ENCODE data around the gene RTL10. TPM values are rescaled to one million over a fixed set of nuclear protein-coding genes. Genes with fewer than 3 reads are reported as not detected.

The RTL10 gene
- total and polyA plus RNA-seq, 2 donors from 2014 or later, result 8.8 to 16.7 TPM

DNA sequence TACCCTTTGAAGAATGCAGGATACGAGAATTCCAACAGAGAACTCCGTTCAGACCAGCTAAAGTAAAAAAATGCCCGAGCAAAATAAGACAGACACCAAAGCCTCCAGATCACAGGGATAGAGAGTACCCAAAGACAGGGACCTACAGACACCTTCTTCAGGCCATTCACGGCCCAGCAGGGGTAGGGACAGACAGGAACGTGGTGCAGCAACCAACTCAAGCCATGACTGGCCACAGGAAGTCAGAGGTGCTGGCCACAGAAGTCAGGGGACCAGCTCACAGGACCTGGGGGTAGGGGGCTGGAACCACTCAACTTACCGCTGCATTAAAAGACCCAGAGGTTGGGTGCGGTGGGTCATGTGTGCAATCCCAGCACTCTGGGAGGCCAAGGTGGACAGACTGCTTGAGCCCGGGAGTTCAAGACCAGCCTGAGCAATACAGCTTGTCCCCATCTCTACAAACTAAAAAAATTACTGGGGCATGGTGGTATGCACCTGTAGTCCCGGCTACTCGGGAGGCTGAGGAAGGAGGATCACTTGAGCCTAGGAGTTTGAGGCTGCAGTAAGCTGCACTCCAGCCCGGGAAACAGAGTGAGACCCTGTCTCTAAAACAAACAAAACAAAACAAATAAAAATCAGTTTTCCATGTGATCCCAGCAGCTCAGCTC is 47.0 kb upstream of the RTL10 start:
- Histone ChIP-seq H3K9me3 (ENCODE audit: control insufficient read depth in 2 of 3, insufficient read depth in 1 of 3, low read length in 3 of 3) (no peaks in the 10 kb centered on the region), H3K9ac (ENCODE audit: low read length in 3 of 3) (no peak overlapping the region), H3K4me3 (ENCODE audit: low read length in 3 of 3) (no peak overlapping the region), H3K27ac (ENCODE audit: low read depth in 2 of 2, low read length in 2 of 2) (no peak overlapping the region), H3K27me3 (ENCODE audit: control insufficient read depth, insufficient read depth, low read length) (no peaks in the 10 kb centered on the region), H3K36me3 (ENCODE audit: control insufficient read depth in 2 of 3, insufficient read depth in 3 of 3, low read length in 3 of 3) (peaks cover 0 to 3% (median 0%) of the 10 kb centered on the region in 3 donors), H3K4me1 (ENCODE audit: control insufficient read depth in 2 of 3, insufficient read depth in 2 of 3, low read depth in 1 of 3, low read length in 3 of 3) (no peaks in the 10 kb centered on the region)
- DNase-seq (no peak), FAIRE-seq (no peak)
- intact Hi-C loops (cut with DNase I), result no loop called here
- TF ChIP-seq, protein P1, sequence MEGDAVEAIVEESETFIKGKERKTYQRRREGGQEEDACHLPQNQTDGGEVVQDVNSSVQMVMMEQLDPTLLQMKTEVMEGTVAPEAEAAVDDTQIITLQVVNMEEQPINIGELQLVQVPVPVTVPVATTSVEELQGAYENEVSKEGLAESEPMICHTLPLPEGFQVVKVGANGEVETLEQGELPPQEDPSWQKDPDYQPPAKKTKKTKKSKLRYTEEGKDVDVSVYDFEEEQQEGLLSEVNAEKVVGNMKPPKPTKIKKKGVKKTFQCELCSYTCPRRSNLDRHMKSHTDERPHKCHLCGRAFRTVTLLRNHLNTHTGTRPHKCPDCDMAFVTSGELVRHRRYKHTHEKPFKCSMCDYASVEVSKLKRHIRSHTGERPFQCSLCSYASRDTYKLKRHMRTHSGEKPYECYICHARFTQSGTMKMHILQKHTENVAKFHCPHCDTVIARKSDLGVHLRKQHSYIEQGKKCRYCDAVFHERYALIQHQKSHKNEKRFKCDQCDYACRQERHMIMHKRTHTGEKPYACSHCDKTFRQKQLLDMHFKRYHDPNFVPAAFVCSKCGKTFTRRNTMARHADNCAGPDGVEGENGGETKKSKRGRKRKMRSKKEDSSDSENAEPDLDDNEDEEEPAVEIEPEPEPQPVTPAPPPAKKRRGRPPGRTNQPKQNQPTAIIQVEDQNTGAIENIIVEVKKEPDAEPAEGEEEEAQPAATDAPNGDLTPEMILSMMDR (IDR thresholded peaks at IDR 0.05; ENCODE audit: borderline replicate concordance, extremely low read depth, insufficient read depth), result no peak

DNA sequence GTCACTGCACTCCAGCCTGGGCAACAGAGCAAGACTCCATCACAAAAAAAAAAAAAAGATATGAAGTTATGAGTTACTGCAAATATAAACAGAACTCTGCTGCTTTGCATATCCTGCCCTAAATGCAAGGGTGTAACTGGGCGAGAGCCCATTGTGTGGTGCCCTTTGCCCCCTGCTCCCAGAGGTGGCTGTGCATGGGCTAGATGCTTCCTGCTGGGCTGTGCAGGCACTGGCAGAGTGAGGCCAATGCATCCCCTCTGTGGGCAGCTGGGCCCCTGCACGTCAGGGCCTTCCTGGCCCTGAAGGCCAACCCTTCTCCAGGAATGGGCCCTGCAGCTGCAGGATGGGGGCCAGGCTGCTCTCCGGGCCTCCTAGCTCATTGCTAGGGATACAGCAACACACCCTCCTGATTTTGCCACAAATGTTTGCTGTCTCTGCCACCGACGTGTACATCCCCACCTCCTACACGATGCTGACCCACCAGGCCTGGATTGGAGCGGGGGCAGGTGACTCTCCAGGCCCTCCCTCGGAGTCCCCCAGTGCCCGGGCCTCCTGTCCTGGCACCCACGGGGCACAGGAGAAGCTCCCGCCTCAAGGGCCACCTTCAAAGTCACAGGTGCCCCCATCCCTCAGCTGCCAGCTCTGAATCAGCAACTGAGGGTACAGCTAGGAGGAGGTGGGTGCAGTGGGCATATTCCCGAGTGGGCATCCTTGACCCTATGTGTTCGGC is 46.2 kb upstream of the RTL10 start:
- TF ChIP-seq, protein P1 (IDR thresholded peaks at IDR 0.05; ENCODE audit: borderline replicate concordance, extremely low read depth, insufficient read depth), result no peak
- FAIRE-seq (no peak), DNase-seq (peak in 1 of 5 donors; percentile 64)
- Histone ChIP-seq H3K9ac (ENCODE audit: low read length in 3 of 3) (no peak overlapping the region), H3K27me3 (ENCODE audit: control insufficient read depth, insufficient read depth, low read length) (no peaks in the 10 kb centered on the region), H3K27ac (ENCODE audit: low read depth in 2 of 2, low read length in 2 of 2) (no peak overlapping the region), H3K4me3 (ENCODE audit: low read length in 3 of 3) (no peak overlapping the region), H3K4me1 (ENCODE audit: control insufficient read depth in 2 of 3, insufficient read depth in 2 of 3, low read depth in 1 of 3, low read length in 3 of 3) (no peaks in the 10 kb centered on the region), H3K36me3 (ENCODE audit: control insufficient read depth in 2 of 3, insufficient read depth in 3 of 3, low read length in 3 of 3) (peaks cover 0 to 3% (median 0%) of the 10 kb centered on the region in 3 donors), H3K9me3 (ENCODE audit: control insufficient read depth in 2 of 3, insufficient read depth in 1 of 3, low read length in 3 of 3) (no peaks in the 10 kb centered on the region)
- intact Hi-C loops (cut with DNase I), result no loop called here

DNA sequence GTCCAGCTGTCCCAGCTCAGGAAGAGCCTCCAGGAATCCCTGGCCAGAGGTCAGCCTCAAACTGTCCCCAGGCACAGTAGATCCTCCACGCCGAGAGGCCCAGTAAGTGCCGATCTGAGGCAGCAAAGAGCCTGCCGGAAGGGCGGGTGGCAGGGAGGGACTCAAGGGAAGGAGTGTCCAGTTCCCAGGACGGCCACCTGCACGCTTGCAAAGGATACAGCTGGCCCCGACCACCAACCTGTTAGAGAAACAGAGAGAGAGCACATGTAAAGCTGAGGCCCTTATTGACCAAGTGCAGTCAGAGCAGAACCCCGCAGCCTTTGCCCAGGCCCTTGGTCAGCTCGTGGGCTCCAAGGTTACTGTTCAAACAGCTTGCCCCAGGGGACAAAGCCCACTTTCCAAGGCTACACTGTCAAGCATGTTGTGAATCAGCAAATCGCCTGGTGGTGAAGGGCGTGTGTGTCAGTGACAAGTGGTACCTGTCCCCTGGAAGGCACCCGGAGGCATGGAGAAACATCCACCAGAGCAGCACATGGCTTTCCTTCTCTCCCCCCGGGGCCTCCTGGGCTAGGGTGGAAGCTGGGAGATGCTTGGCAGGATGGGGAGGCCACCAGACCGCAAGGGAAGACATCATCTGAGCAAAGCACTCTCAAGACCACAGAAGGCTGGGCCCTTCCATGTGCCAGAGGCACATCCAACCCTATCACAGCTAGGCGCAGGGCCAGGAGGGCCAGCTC is 44.3 kb upstream of the RTL10 start:
- no peaks in the 10 kb centered on the region for H3K27me3 ChIP-seq (ENCODE audit: control insufficient read depth, insufficient read depth, low read length)

More for the DNA sequence above, 44.3 kb upstream of the RTL10 start:
- Histone ChIP-seq H3K4me1 (ENCODE audit: control insufficient read depth in 2 of 3, insufficient read depth in 2 of 3, low read depth in 1 of 3, low read length in 3 of 3) (no peaks in the 10 kb centered on the region), H3K36me3 (ENCODE audit: control insufficient read depth in 2 of 3, insufficient read depth in 3 of 3, low read length in 3 of 3) (peaks cover 0 to 9% (median 4%) of the 10 kb centered on the region in 3 donors), H3K9me3 (ENCODE audit: control insufficient read depth in 2 of 3, insufficient read depth in 1 of 3, low read length in 3 of 3) (no peaks in the 10 kb centered on the region), H3K27ac (ENCODE audit: low read depth in 2 of 2, low read length in 2 of 2) (no peak overlapping the region), H3K9ac (ENCODE audit: low read length in 3 of 3) (no peak overlapping the region), H3K4me3 (ENCODE audit: low read length in 3 of 3) (no peak overlapping the region)
- DNase-seq, result no peak
- intact Hi-C loops (cut with DNase I), result no loop called here
- no peak for FAIRE-seq
- TF ChIP-seq, protein P1 (IDR thresholded peaks at IDR 0.05; ENCODE audit: borderline replicate concordance, extremely low read depth, insufficient read depth), result no peak
